ENCODE data around the gene S100A12. TPM values are rescaled to one million over a fixed set of nuclear protein-coding genes. Genes with fewer than 3 reads are reported as not detected.
"Not testable (repeated sequence)": the region's sequence is repeated elsewhere in the genome, so short reads cannot be mapped to it uniquely, and the experiment has no call there.

Gene S100A12
- 428 TPM for total RNA-seq

- H3K4me3 ChIP-seq (ENCODE audit: low read length): peak within 1 kb of the TSS; percentile 12
- H3K27me3 ChIP-seq (ENCODE audit: insufficient read depth, low read length): no peaks in the 10 kb centered on the region
- H3K4me1 ChIP-seq (ENCODE audit: insufficient read depth, low read length): peaks cover 84% of the 10 kb centered on the region
Observed at GRCh38 chr1:153375511-153375910, at the start of gene S100A12. TSS of gene S100A12 (minus strand) at chr1:153375621. CDS start at chr1:153374592, 1,029 bp downstream.

GRCh38 chr1:153422450-153423068 lies 47.1 kb upstream of the S100A12 start:
- Histone ChIP-seq H3K9me3 (ENCODE audit: low read depth, low read length) (no peaks in the 10 kb centered on the region), H3K4me1 (ENCODE audit: insufficient read depth, low read length) (no peaks in the 10 kb centered on the region), H3K4me3 (ENCODE audit: low read length) (no peak overlapping the region), H3K27me3 (ENCODE audit: insufficient read depth, low read length) (peaks cover 14% of the 10 kb centered on the region)

More at GRCh38 chr1:153375511-153375910, at the start of gene S100A12:
- no peaks in the 10 kb centered on the region for H3K9me3 ChIP-seq (ENCODE audit: low read depth, low read length)

- no peaks in the 10 kb centered on the region for H3K4me1 ChIP-seq (ENCODE audit: insufficient read depth, low read length)
- H3K9me3 ChIP-seq (ENCODE audit: low read depth, low read length): no peaks in the 10 kb centered on the region
- peaks cover 14% of the 10 kb centered on the region for H3K27me3 ChIP-seq (ENCODE audit: insufficient read depth, low read length)
- H3K4me3 ChIP-seq (ENCODE audit: low read length): no peak overlapping the region
Observed at GRCh38 chr1:153420306-153420705, 44.9 kb upstream of the S100A12 start.

- H3K27me3 ChIP-seq (ENCODE audit: insufficient read depth, low read length): peaks cover 11% of the 10 kb centered on the region
- H3K4me1 ChIP-seq (ENCODE audit: insufficient read depth, low read length); H3K9me3 ChIP-seq (ENCODE audit: low read depth, low read length); H3K4me3 ChIP-seq (ENCODE audit: low read length): not testable (repeated sequence)
Observed at GRCh38 chr1:153419436-153419793, 44.0 kb upstream of the S100A12 start.

- H3K27me3 ChIP-seq (ENCODE audit: insufficient read depth, low read length); H3K9me3 ChIP-seq (ENCODE audit: low read depth, low read length); H3K4me1 ChIP-seq (ENCODE audit: insufficient read depth, low read length): not testable (repeated sequence)
Observed at GRCh38 chr1:153418758-153419435, 43.5 kb upstream of the S100A12 start.

GRCh38 chr1:153417136-153417888 lies 41.9 kb upstream of the S100A12 start:
- no peak overlapping the region for H3K4me3 ChIP-seq (ENCODE audit: low read length)
- H3K9me3 ChIP-seq (ENCODE audit: low read depth, low read length): no peaks in the 10 kb centered on the region
- H3K27me3 ChIP-seq (ENCODE audit: insufficient read depth, low read length): no peaks in the 10 kb centered on the region
- no peaks in the 10 kb centered on the region for H3K4me1 ChIP-seq (ENCODE audit: insufficient read depth, low read length)

More at GRCh38 chr1:153418758-153419435, 43.5 kb upstream of the S100A12 start:
- H3K4me3 ChIP-seq (ENCODE audit: low read length): not testable (repeated sequence)

- Histone ChIP-seq H3K27me3 (ENCODE audit: insufficient read depth, low read length) (no peaks in the 10 kb centered on the region), H3K9me3 (ENCODE audit: low read depth, low read length) (no peaks in the 10 kb centered on the region), H3K4me3 (ENCODE audit: low read length) (no peak within 1 kb of the TSS), H3K4me1 (ENCODE audit: insufficient read depth, low read length) (no peaks in the 10 kb centered on the region)
Observed at GRCh38 chr1:153415850-153416570, 40.6 kb upstream of the S100A12 start, which contains the start of gene S100A7A. TSS of gene S100A7A (plus strand) at chr1:153416520. CDS start at chr1:153418083, 1,563 bp downstream.

- H3K4me1 ChIP-seq (ENCODE audit: insufficient read depth, low read length); H3K9me3 ChIP-seq (ENCODE audit: low read depth, low read length); H3K27me3 ChIP-seq (ENCODE audit: insufficient read depth, low read length); H3K4me3 ChIP-seq (ENCODE audit: low read length): not testable (repeated sequence)
Observed at GRCh38 chr1:153413961-153414360, 38.5 kb upstream of the S100A12 start.

GRCh38 chr1:153407274-153407673 lies 31.9 kb upstream of the S100A12 start:
- H3K4me3 ChIP-seq (ENCODE audit: low read length); H3K27me3 ChIP-seq (ENCODE audit: insufficient read depth, low read length); H3K9me3 ChIP-seq (ENCODE audit: low read depth, low read length): not testable (repeated sequence)
- peaks cover 26% of the 10 kb centered on the region for H3K4me1 ChIP-seq (ENCODE audit: insufficient read depth, low read length)

- peaks cover 28% of the 10 kb centered on the region for H3K4me1 ChIP-seq (ENCODE audit: insufficient read depth, low read length)
- not testable (repeated sequence) for H3K9me3 ChIP-seq (ENCODE audit: low read depth, low read length); H3K4me3 ChIP-seq (ENCODE audit: low read length); H3K27me3 ChIP-seq (ENCODE audit: insufficient read depth, low read length)
Observed at GRCh38 chr1:153405825-153406599, 30.6 kb upstream of the S100A12 start.

GRCh38 chr1:153404768-153405167 lies 29.3 kb upstream of the S100A12 start:
- Histone ChIP-seq H3K9me3 (ENCODE audit: low read depth, low read length) (no peaks in the 10 kb centered on the region), H3K4me3 (ENCODE audit: low read length) (no peak overlapping the region), H3K4me1 (ENCODE audit: insufficient read depth, low read length) (peaks cover 28% of the 10 kb centered on the region), H3K27me3 (ENCODE audit: insufficient read depth, low read length) (no peaks in the 10 kb centered on the region)

GRCh38 chr1:153404086-153404635 lies 28.7 kb upstream of the S100A12 start:
- peaks cover 30% of the 10 kb centered on the region for H3K4me1 ChIP-seq (ENCODE audit: insufficient read depth, low read length)
- no peaks in the 10 kb centered on the region for H3K9me3 ChIP-seq (ENCODE audit: low read depth, low read length)
- H3K4me3 ChIP-seq (ENCODE audit: low read length): no peak overlapping the region
- H3K27me3 ChIP-seq (ENCODE audit: insufficient read depth, low read length): no peaks in the 10 kb centered on the region

- no peak overlapping the region for H3K4me3 ChIP-seq (ENCODE audit: low read length)
- H3K27me3 ChIP-seq (ENCODE audit: insufficient read depth, low read length): no peaks in the 10 kb centered on the region
- H3K9me3 ChIP-seq (ENCODE audit: low read depth, low read length): no peaks in the 10 kb centered on the region
- peaks cover 36% of the 10 kb centered on the region for H3K4me1 ChIP-seq (ENCODE audit: insufficient read depth, low read length)
Observed at GRCh38 chr1:153403421-153404085, 28.1 kb upstream of the S100A12 start.

GRCh38 chr1:153402226-153402625 lies 26.8 kb upstream of the S100A12 start:
- no peaks in the 10 kb centered on the region for H3K27me3 ChIP-seq (ENCODE audit: insufficient read depth, low read length)
- H3K4me1 ChIP-seq (ENCODE audit: insufficient read depth, low read length): peaks cover 44% of the 10 kb centered on the region
- H3K9me3 ChIP-seq (ENCODE audit: low read depth, low read length): no peaks in the 10 kb centered on the region
- no peak overlapping the region for H3K4me3 ChIP-seq (ENCODE audit: low read length)

Measured in mononuclear cell (primary cell).